T-helper 2 cell treated with Interferon-gamma antibody and Interleukin-4, amounts not matched to agents 5 μg/mL and 100 μg/mL, for 36 hours (primary cell): ENCODE data around the gene DNASE1L2.
"Not testable (repeated sequence)": the region's sequence is repeated elsewhere in the genome, so short reads cannot be mapped to it uniquely, and the experiment has no call there.

Experiments used
- DNase-seq: peaks from one replicate; pipeline ENCODE4 v3.0.0; 2021; ENCODE audit warnings: low spot score
- H3K27ac Mint-ChIP-seq: one replicate; pipeline ENCODE4 v1.8.0; 2021; ENCODE audit warnings: mild to moderate bottlenecking, mixed read lengths
- H3K27me3 Mint-ChIP-seq: one replicate; pipeline ENCODE4 v1.8.0; 2021; ENCODE audit warnings: low read depth, mixed read lengths
- H3K36me3 Mint-ChIP-seq: one replicate; pipeline ENCODE4 v1.8.0; 2021; ENCODE audit warnings: low read depth, mixed read lengths
- H3K4me1 Mint-ChIP-seq: one replicate; pipeline ENCODE4 v1.8.0; 2021; ENCODE audit warnings: low read depth, mixed read lengths
- H3K4me3 Mint-ChIP-seq: one replicate; pipeline ENCODE4 v1.8.0; 2022; ENCODE audit warnings: mild to moderate bottlenecking, moderate library complexity, mixed read lengths
- H3K9me3 Mint-ChIP-seq: one replicate; pipeline ENCODE4 v1.8.0; 2021; ENCODE audit warnings: mixed read lengths

DNASE1L2 gene

DNA sequence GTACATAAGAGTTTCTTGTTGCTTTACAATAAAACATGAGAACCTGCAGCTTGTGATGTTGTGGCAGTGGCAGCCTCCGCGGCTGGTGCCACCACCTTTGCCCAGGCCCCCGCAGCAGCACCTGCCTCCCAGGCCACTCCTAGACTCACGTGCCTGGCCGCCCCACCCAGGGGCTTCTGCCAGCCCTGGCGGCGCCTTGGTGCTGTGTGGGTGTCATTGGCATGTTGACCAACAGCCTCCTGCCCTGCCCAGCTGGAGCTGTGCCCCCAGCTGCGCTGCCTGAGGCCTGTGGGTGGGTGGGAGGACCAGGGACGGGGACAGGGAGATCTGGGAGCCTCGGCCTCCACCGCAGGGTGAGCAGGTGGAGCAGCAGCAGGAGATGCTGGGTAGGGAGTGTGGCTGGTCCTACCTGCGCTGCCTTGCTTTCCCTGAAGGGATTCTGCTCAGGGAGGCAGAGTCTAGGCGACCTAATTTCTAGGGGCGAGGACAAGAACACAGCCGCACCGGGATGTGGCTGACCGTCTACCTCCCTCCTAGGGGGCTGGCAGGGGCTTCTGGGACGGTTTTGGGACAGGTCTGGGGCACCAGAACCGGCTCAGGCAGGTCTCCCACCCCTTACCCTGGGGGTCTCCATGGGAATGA, 428 bp upstream of the DNASE1L2 start:
- H3K9me3 Mint-ChIP-seq: no peaks in the 10 kb centered on the region
- no peak overlapping the region for H3K27ac Mint-ChIP-seq
- H3K4me1 Mint-ChIP-seq: no peaks in the 10 kb centered on the region
- DNase-seq: no peak
- peaks cover 3% of the 10 kb centered on the region for H3K27me3 Mint-ChIP-seq
- H3K4me3 Mint-ChIP-seq: no peak overlapping the region
- peaks cover 12% of the 10 kb centered on the region for H3K36me3 Mint-ChIP-seq

DNA sequence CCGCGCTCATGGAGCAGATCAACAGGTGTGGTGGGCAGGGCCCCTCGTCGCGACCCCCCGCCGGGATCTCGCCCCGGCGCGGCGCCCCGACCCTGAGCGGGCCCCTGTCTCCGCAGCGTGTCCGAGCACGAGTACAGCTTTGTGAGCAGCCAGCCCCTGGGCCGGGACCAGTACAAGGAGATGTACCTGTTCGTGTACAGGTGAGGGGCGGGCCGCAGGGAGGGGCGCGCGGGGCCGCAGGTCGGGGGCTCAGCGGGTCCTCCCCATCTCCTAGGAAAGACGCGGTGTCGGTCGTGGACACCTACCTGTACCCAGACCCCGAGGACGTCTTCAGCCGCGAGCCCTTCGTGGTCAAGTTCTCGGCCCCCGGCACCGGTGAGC, 848 bp downstream of the DNASE1L2 start:
- H3K9me3 Mint-ChIP-seq: no peaks in the 10 kb centered on the region
- H3K36me3 Mint-ChIP-seq: peaks cover 8% of the 10 kb centered on the region
- no peak overlapping the region for H3K4me3 Mint-ChIP-seq

DNA sequence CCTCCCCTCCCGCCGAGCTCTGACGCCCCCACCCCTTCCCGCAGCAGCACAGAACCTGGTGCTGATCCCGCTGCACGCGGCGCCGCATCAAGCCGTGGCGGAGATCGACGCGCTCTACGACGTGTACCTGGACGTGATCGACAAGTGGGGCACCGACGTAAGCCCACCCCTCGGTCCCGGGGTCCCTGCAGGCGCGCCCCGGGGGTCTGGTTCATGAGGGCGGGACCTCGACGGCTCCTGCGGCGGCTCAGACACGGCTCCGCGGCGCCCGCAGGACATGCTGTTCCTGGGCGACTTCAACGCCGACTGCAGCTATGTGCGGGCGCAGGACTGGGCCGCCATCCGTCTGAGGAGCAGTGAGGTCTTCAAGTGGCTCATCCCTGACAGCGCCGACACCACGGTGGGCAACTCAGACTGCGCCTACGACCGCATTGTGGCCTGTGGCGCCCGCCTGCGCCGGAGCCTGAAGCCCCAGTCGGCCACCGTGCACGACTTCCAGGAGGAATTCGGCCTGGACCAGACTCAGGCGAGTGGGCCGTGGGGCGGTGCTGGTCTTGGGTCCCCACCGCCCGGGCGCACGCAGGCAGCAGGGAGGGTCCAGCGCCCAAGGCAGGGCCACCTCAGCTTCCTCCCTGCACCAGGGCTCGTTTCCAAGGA, 1.4 kb downstream of the DNASE1L2 start:
- Mint-ChIP-seq H3K36me3 (peaks cover 12% of the 10 kb centered on the region), H3K4me3 (no peak overlapping the region)

More for the DNA sequence above, 848 bp downstream of the DNASE1L2 start:
- no peak overlapping the region for H3K27ac Mint-ChIP-seq
- no peak for DNase-seq
- H3K4me1 Mint-ChIP-seq: no peaks in the 10 kb centered on the region
- H3K27me3 Mint-ChIP-seq: peaks cover 3% of the 10 kb centered on the region

GRCh38 chr16:2238150-2238837, 2.0 kb downstream of the DNASE1L2 start:
- H3K4me3 Mint-ChIP-seq: no peak overlapping the region
- DNase-seq: no peak
- no peaks in the 10 kb centered on the region for H3K9me3 Mint-ChIP-seq
- peaks cover 3% of the 10 kb centered on the region for H3K27me3 Mint-ChIP-seq
- H3K27ac Mint-ChIP-seq: no peak overlapping the region
- H3K4me1 Mint-ChIP-seq: no peaks in the 10 kb centered on the region
- peaks cover 12% of the 10 kb centered on the region for H3K36me3 Mint-ChIP-seq

More for the DNA sequence above, 1.4 kb downstream of the DNASE1L2 start:
- no peak for DNase-seq
- Mint-ChIP-seq H3K27ac (no peak overlapping the region), H3K27me3 (peaks cover 3% of the 10 kb centered on the region), H3K4me1 (no peaks in the 10 kb centered on the region), H3K9me3 (no peaks in the 10 kb centered on the region)

GRCh38 chr16:2238838-2239675, 2.8 kb downstream of the DNASE1L2 start:
- H3K9me3 Mint-ChIP-seq: no peaks in the 10 kb centered on the region
- no peak for DNase-seq
- no peaks in the 10 kb centered on the region for H3K4me1 Mint-ChIP-seq
- H3K4me3 Mint-ChIP-seq: no peak overlapping the region
- peaks cover 9% of the 10 kb centered on the region for H3K36me3 Mint-ChIP-seq
- peaks cover 3% of the 10 kb centered on the region for H3K27me3 Mint-ChIP-seq
- H3K27ac Mint-ChIP-seq: no peak overlapping the region

DNA sequence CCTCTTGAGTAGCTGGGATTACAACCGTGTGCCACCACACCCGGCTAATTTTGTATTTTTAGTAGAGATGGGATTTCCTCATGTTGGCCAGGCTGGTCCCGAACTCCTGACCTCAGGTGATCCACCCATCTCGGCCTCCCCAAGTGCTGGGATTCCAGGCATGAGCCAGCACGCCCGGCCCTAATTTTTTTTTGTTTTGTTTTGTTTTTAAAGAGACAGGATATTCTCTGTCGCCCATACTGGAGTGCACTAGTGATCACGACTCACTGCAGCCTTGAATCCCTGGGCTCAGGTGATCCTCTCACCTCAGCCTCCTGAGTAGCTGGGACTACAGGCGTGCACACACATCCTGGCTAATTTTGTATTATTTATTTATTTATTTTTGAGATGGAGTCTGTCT, 4.1 kb downstream of the DNASE1L2 start:
- not testable (repeated sequence) for H3K27me3 Mint-ChIP-seq, DNase-seq, H3K4me3 Mint-ChIP-seq, H3K4me1 Mint-ChIP-seq, H3K36me3 Mint-ChIP-seq, H3K9me3 Mint-ChIP-seq, H3K27ac Mint-ChIP-seq

DNA sequence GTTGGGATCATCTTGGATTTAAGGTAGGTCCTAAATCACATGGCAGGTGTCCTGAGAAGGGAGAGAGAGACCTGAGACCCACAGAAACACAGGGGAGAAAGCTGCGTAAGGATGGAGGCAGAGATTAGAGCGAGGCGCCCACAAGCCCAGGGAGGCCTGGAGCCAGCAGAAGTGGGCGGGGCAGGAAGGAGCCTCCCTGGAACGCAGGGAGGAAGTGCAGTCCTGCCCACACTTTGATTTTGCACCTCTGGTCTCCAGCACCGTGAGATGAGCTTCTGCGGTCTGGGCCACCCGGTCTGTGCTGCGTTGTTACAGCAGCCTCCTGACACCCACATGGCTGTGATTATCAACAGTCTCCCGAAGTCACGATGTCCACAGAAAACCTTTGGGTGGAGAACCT, 6.4 kb downstream of the DNASE1L2 start:
- Mint-ChIP-seq H3K36me3 (peaks cover 9% of the 10 kb centered on the region), H3K4me3 (no peak overlapping the region), H3K9me3 (no peaks in the 10 kb centered on the region), H3K27ac (no peak overlapping the region), H3K4me1 (no peaks in the 10 kb centered on the region), H3K27me3 (no peaks in the 10 kb centered on the region)
- DNase-seq: no peak

- no peak for DNase-seq
- no peaks in the 10 kb centered on the region for H3K9me3 Mint-ChIP-seq
- H3K4me3 Mint-ChIP-seq: no peak overlapping the region
- no peaks in the 10 kb centered on the region for H3K27me3 Mint-ChIP-seq
- H3K27ac Mint-ChIP-seq: no peak overlapping the region
- H3K36me3 Mint-ChIP-seq: peaks cover 11% of the 10 kb centered on the region
- H3K4me1 Mint-ChIP-seq: no peaks in the 10 kb centered on the region
These were observed 6.8 kb downstream of the DNASE1L2 start for GRCh38 chr16:2243031-2243528.

- H3K4me3 Mint-ChIP-seq: no peak overlapping the region
- no peak overlapping the region for H3K27ac Mint-ChIP-seq
- H3K27me3 Mint-ChIP-seq: no peaks in the 10 kb centered on the region
- H3K9me3 Mint-ChIP-seq: no peaks in the 10 kb centered on the region
- peaks cover 11% of the 10 kb centered on the region for H3K36me3 Mint-ChIP-seq
- no peak for DNase-seq
- no peaks in the 10 kb centered on the region for H3K4me1 Mint-ChIP-seq
These were observed 7.5 kb downstream of the DNASE1L2 start for GRCh38 chr16:2243781-2244180.

DNA sequence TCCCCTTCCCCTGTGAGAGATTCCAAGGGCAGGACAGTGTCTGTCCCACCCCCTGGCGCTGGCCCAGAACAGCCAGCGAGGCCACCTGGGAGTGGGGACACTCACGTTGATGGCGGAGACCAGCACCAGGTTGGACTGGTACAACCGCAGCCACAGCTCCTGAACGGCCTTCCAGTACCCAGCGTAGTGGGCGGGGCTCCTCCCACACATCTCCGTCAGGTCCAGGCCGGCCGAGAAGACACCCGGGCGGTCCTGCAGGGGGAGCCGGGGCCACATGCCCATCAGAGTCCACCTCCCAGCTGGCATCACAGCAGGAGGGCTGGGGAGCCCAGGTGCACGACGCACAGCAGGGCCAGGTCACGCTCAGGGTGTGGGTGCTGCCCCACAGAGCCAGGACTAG, 8.1 kb downstream of the DNASE1L2 start:
- H3K27ac Mint-ChIP-seq: no peak overlapping the region
- peaks cover 11% of the 10 kb centered on the region for H3K36me3 Mint-ChIP-seq

GRCh38 chr16:2244926-2245795, 8.9 kb downstream of the DNASE1L2 start:
- Mint-ChIP-seq H3K4me1 (no peaks in the 10 kb centered on the region), H3K27ac (no peak overlapping the region), H3K9me3 (no peaks in the 10 kb centered on the region), H3K27me3 (no peaks in the 10 kb centered on the region), H3K4me3 (no peak overlapping the region), H3K36me3 (peaks cover 11% of the 10 kb centered on the region)
- DNase-seq: no peak

More for the DNA sequence above, 8.1 kb downstream of the DNASE1L2 start:
- no peak for DNase-seq
- no peak overlapping the region for H3K4me3 Mint-ChIP-seq
- H3K9me3 Mint-ChIP-seq: no peaks in the 10 kb centered on the region
- H3K4me1 Mint-ChIP-seq: no peaks in the 10 kb centered on the region
- no peaks in the 10 kb centered on the region for H3K27me3 Mint-ChIP-seq

DNA sequence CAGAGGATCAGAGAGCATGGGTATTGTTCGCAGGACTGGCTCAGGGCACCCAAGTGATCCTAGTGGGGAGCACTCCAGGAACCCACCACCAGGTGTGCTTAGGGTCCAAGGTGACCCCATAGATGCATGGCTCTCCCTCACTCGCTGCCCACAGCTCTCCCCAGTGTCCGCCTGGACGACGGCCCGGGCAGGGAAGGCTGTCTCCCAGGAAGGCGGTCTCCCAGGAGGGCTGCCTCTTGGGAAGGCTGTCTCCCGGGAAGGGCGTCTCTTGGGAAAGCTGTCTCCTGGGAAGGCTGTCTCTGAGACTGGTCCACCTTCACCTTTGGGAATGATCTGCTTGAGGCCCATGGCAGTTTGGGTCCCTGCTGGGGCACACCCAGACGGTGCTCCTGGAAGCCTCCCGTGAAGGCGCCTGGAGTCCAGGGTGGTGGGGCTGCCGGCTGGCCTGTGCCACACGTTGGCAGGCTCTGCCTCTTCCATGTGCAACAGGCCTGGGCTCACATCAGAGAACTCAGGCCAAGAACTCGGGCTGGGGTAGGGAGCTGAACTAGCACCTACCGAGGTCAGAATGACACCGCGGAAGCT, 10.1 kb downstream of the DNASE1L2 start:
- no peak for DNase-seq
- H3K4me3 Mint-ChIP-seq: no peak overlapping the region
- no peaks in the 10 kb centered on the region for H3K9me3 Mint-ChIP-seq
- H3K27ac Mint-ChIP-seq: no peak overlapping the region
- peaks cover 3% of the 10 kb centered on the region for H3K4me1 Mint-ChIP-seq
- peaks cover 14% of the 10 kb centered on the region for H3K36me3 Mint-ChIP-seq
- H3K27me3 Mint-ChIP-seq: no peaks in the 10 kb centered on the region
